HG03196 (cell line): ENCODE data around the gene HOXD13.

Source experiments
- ATAC-seq: cut with Tn5 transposase; IDR thresholded peaks from one replicate; pipeline ENCODE4 v1.9.1; 2021; ENCODE audit not compliant: unreplicated experiment

The HOXD13 gene

GRCh38 chr2:176092270-176093144 is at the start of gene HOXD13:
Gene HOXD13, plus strand, starts transcription at chr2:176092721. Its CDS starts 170 bp downstream, at chr2:176092891.
- no peak for ATAC-seq

GRCh38 chr2:176056406-176056805 is 36.1 kb upstream of the HOXD13 start:
- no peak for ATAC-seq

- no peak for ATAC-seq
Observed at GRCh38 chr2:176063958-176064357, 28.6 kb upstream of the HOXD13 start.

- ATAC-seq: no peak
Observed at GRCh38 chr2:176066645-176067588, 25.6 kb upstream of the HOXD13 start.

- ATAC-seq: no peak
Observed at GRCh38 chr2:176067589-176068418, 24.7 kb upstream of the HOXD13 start.

GRCh38 chr2:176068419-176068832 is 24.1 kb upstream of the HOXD13 start:
- no peak for ATAC-seq

GRCh38 chr2:176071330-176072291 is 20.9 kb upstream of the HOXD13 start:
- ATAC-seq: no peak

- no peak for ATAC-seq
Observed at GRCh38 chr2:176072292-176072669, 20.2 kb upstream of the HOXD13 start.

- no peak for ATAC-seq
Observed at GRCh38 chr2:176072951-176073904, 19.3 kb upstream of the HOXD13 start.

GRCh38 chr2:176074919-176075425 is 17.5 kb upstream of the HOXD13 start:
- ATAC-seq: no peak

GRCh38 chr2:176075481-176075880 is 17.0 kb upstream of the HOXD13 start:
- no peak for ATAC-seq

GRCh38 chr2:176076063-176076462 is 16.5 kb upstream of the HOXD13 start:
- no peak for ATAC-seq

- ATAC-seq: no peak
Observed at GRCh38 chr2:176076796-176077195, 15.7 kb upstream of the HOXD13 start.

- ATAC-seq: no peak
Observed at GRCh38 chr2:176078541-176079284, 13.8 kb upstream of the HOXD13 start.

GRCh38 chr2:176079285-176079830 is 13.2 kb upstream of the HOXD13 start:
- no peak for ATAC-seq

GRCh38 chr2:176079831-176080539 is 12.5 kb upstream of the HOXD13 start:
- ATAC-seq: no peak
